ENCODE results near the gene CORO2B.

The CORO2B gene

DNA sequence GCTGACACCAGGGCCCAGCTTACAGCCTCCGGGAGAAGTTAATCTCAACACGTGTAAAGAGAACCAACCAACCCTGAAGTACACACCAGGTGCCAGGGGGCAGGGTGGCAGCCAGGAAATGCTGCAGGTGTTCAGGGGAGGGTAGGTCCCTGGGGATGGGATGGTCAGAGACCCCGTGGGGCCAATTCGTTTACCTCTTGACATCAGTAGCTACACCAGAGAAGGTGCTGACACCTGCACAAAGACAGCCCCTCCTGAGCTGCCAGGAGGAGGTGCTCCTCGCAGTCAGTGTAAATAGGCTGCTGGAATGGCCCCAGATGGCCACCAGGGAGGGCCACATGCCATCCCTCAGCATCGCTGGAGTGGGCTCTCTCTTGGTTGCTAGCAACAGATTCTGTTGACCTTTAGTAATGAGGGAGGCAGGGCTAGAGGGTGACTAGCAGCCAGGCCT lies 52.8 kb downstream of the CORO2B start:
- in situ Hi-C loops (cut with MboI; ENCODE audit: low sequenced_read_pairs): no loop called here
- H3K9me3 ChIP-seq: no peaks in the 10 kb centered on the region
- no peaks in the 10 kb centered on the region for H3K36me3 ChIP-seq (replicated peaks)
- peaks cover 2% of the 10 kb centered on the region for H3K27me3 ChIP-seq (ENCODE audit: low read depth)
- DNase-seq (ENCODE audit: low spot score in 2 of 2): no peak
- no peak overlapping the region for H3K4me3 ChIP-seq
- H3K4me1 ChIP-seq: no peaks in the 10 kb centered on the region

DNA sequence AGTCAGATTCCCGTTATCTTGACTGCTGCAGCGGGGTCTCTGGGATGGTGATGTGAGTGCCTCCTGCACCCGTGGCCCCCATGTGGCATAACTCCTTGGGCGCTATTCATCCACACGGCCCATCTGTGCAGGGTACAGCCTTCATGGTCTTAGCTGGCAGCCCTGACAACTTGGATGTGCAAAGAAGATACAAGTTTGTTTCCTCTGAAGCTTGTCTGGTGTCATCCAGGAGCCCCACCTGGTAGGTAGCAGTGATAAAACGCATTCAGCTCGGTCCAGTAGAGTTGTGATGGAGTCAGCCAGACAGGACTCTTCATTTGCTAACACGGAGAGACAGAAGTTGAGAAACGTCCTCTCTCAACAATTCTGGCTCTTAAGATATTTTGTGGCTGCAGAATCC lies 53.3 kb downstream of the CORO2B start:
- Histone ChIP-seq H3K9me3 (no peaks in the 10 kb centered on the region), H3K4me3 (no peak overlapping the region), H3K27me3 (ENCODE audit: low read depth) (no peaks in the 10 kb centered on the region; the same call in 1 of the 2 replicates), H3K36me3 (replicated peaks) (no peaks in the 10 kb centered on the region), H3K4me1 (no peaks in the 10 kb centered on the region)
- no peak for DNase-seq (ENCODE audit: low spot score in 2 of 2)
- in situ Hi-C loops (cut with MboI; ENCODE audit: low sequenced_read_pairs): no loop called here

DNA sequence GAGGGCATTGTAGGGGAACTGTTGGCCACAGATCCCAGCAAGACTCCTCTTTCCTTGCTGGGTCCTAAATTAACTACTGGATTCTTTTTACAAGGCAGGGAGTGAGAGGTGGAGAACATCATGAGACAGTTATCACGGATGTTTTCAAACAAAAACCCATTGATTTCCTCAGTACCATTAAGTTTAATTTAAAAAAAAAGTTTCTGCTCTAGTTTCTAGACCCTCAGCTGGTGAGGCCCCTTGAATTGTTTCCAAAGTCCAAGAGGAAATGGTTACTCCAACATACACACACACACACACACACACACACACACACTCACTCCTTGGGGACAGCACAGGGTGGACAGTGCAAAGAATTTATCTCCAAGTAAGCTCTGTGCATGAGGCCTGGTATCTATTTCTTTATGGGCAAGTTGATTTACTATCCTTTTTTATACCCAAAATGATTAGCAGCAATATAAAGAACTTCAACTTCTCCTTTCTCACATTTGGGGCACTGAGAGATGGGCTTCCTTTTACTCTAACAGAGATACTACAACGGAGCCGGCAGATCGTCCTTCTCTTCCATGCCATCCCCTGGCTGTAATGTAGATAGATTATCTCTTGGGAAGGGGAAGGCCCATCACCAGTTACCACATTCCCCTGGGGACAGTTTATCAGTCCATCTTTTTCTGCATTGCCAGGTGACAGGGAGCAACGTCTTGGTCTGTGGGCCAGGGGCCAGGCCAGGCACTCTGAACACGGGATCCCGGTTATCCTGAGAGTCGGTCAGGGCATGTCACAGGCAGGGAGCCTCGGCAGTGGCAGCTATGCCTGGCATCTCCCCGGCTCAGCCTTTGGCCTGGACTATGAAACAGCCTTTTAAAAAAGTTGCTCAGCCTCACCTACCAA lies 54.7 kb downstream of the CORO2B start:
- no peaks in the 10 kb centered on the region; the same call in 1 of the 2 replicates for H3K27me3 ChIP-seq (ENCODE audit: low read depth)
- H3K4me1 ChIP-seq: no peaks in the 10 kb centered on the region
- no peak for DNase-seq (ENCODE audit: low spot score in 2 of 2)
- H3K36me3 ChIP-seq (replicated peaks): no peaks in the 10 kb centered on the region
- H3K4me3 ChIP-seq: no peak overlapping the region
- H3K9me3 ChIP-seq: no peaks in the 10 kb centered on the region
- in situ Hi-C loops (cut with MboI; ENCODE audit: low sequenced_read_pairs): no loop called here

DNA sequence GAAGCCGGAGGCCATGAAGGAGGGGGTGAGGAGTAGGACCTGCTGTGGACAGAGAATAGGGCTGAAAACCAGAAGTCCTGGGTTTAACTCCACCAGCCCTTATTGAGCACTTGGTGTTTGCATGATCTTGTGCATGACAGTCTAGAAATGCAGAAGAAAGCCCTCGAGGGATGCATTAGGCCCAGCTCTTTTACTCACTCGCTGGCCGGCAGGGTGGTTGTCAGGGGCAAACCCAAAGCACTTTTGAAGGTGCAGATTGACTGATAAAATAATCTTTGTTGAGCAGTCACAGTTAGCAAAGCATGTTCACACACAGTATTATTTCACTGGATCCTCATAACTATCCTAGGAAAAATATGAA lies 55.3 kb downstream of the CORO2B start:
- Histone ChIP-seq H3K4me1 (no peaks in the 10 kb centered on the region), H3K27me3 (ENCODE audit: low read depth) (no peaks in the 10 kb centered on the region; the same call in 1 of the 2 replicates), H3K9me3 (no peaks in the 10 kb centered on the region), H3K4me3 (no peak overlapping the region), H3K36me3 (replicated peaks) (no peaks in the 10 kb centered on the region)
- no peak for DNase-seq (ENCODE audit: low spot score in 2 of 2)
- in situ Hi-C loops (cut with MboI; ENCODE audit: low sequenced_read_pairs): no loop called here

DNA sequence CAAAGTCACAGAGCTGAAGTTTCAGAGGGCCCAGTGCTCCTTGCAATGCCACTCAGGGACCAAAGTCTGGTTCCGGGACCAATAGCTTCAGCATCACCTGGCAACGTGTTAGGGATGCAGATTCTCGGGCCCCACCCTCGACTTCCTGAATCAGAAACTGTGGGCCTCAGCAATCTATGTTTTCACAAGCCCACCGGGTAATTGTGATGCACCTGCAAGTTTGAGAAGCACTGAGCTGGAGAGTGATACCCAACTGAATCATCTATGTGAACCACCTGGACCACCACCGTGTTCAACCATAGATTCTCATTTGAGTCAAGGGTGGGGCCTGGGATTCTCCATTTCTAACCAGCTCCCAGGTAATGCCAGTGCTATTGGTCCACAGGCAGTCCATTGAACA lies 55.7 kb downstream of the CORO2B start:
- Histone ChIP-seq H3K36me3 (replicated peaks) (no peaks in the 10 kb centered on the region), H3K27me3 (ENCODE audit: low read depth) (no peaks in the 10 kb centered on the region; the same call in 1 of the 2 replicates), H3K4me1 (no peaks in the 10 kb centered on the region), H3K9me3 (no peaks in the 10 kb centered on the region), H3K4me3 (no peak overlapping the region)
- no peak for DNase-seq (ENCODE audit: low spot score in 2 of 2)
- in situ Hi-C loops (cut with MboI; ENCODE audit: low sequenced_read_pairs): no loop called here

DNA sequence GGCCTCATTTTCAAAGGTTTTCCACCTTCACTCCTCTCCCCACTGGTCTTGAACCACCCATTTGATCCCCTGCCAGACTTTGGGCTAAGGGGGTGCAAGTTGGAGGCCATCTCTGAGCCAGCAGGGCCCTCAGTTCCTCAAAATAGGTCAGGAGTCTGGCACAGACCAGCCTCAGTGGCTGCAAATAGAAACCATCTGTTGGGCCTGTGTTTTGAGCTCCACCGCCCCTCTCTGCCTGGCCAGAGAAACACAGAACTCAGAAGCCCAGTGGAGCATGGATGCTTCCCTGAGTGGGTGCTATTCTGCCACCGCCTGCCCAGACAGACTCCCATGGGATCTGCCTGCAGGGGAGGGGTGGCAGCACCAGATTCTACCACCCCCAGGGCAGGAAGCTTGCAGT lies 56.3 kb downstream of the CORO2B start:
- Histone ChIP-seq H3K27me3 (ENCODE audit: low read depth) (no peaks in the 10 kb centered on the region), H3K4me3 (no peak overlapping the region), H3K9me3 (no peaks in the 10 kb centered on the region), H3K4me1 (no peaks in the 10 kb centered on the region), H3K36me3 (replicated peaks) (no peaks in the 10 kb centered on the region)
- in situ Hi-C loops (cut with MboI; ENCODE audit: low sequenced_read_pairs): no loop called here
- DNase-seq (ENCODE audit: low spot score in 2 of 2): no peak

DNA sequence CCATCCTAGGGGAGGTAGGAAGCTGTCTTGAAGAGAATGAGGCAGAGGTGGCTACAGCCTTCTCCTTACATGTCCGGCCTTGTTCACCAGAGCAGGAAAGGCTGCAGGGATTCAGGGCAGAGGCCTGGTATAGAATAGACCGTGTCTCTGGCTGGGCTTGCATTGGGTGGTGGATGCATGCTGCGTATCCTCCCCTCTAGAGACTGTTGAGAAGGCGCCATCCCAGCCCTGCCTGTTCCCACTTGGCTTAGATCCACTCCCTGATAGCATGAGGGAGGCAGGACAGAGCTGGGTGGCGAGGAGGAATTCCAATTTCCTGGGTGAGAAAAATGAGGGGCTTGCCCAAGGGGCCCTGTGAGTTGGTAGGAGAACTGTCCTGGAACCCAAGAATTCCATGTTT lies 57.5 kb downstream of the CORO2B start:
- no peak for DNase-seq (ENCODE audit: low spot score in 2 of 2)
- H3K27me3 ChIP-seq (ENCODE audit: low read depth): no peaks in the 10 kb centered on the region
- H3K36me3 ChIP-seq (replicated peaks): no peaks in the 10 kb centered on the region
- in situ Hi-C loops (cut with MboI; ENCODE audit: low sequenced_read_pairs): no loop called here
- no peaks in the 10 kb centered on the region for H3K9me3 ChIP-seq
- H3K4me1 ChIP-seq: no peaks in the 10 kb centered on the region
- H3K4me3 ChIP-seq: no peak overlapping the region

DNA sequence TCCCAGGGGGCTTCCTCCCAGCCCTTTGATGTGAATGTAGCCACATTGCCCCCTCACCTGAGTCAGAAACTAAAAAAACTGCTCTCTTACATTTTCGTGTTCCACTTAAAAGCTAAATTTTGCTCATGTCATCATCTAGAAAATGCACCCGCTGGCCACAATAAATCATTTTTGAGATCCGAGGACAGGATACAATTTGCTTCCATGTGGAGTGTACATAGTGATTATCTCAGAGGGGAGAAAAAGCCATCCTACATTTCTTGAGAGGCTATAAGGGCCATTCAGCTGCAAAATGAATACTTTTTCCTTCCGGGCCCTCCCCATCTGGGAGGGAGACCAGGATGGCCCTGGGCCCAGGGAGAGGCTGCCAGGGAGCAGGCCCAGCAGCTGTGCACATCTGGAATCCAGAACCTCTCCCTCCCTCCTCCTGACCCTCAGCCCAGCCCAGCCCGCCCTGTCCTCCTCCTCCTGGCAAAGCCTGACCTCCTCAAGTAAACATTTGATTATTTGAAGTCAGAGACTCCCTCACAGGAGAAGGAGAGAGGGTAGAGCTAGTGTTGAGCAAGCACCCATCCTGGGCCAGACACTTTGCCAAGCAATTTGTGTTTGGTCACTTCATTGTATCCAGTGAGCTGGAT lies 59.1 kb downstream of the CORO2B start:
- in situ Hi-C loops (cut with MboI; ENCODE audit: low sequenced_read_pairs): no loop called here
- no peaks in the 10 kb centered on the region for H3K27me3 ChIP-seq (ENCODE audit: low read depth)
- H3K9me3 ChIP-seq: no peaks in the 10 kb centered on the region
- no peak for DNase-seq (ENCODE audit: low spot score in 2 of 2)
- no peaks in the 10 kb centered on the region for H3K36me3 ChIP-seq (replicated peaks)
- H3K4me3 ChIP-seq: no peak overlapping the region
- H3K4me1 ChIP-seq: no peaks in the 10 kb centered on the region

DNA sequence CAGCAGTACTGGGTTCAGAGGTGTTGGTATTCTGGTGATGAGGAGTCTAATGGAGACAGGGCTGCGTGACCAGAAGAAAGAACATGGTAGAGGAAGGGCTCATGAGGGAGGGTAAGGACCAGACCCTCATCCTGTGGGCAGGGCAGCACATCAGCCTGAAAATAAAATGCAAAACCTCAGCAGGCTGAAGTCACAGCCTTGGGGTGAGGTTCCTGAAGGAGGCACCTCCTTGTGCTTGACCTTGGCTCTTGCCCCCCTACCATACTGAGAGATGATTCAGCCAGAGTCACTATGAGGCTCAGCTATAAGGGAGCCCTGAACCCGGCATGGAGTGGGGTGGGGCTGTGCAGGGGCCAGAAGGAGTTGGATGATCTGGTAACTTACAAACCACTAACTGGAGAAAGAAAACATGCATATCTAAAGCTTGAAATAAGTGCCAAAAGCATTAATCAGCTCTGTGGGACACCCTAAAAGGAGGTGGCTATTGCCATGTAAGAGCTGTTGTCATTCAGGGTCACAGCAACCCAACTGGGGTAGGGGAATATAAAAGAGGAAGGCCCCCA lies 60.2 kb downstream of the CORO2B start:
- H3K36me3 ChIP-seq (replicated peaks): no peaks in the 10 kb centered on the region
- H3K9me3 ChIP-seq: no peaks in the 10 kb centered on the region
- no peak for DNase-seq (ENCODE audit: low spot score in 2 of 2)
- no peak overlapping the region for H3K4me3 ChIP-seq
- no peaks in the 10 kb centered on the region for H3K4me1 ChIP-seq
- H3K27me3 ChIP-seq (ENCODE audit: low read depth): no peaks in the 10 kb centered on the region
- in situ Hi-C loops (cut with MboI; ENCODE audit: low sequenced_read_pairs): no loop called here

DNA sequence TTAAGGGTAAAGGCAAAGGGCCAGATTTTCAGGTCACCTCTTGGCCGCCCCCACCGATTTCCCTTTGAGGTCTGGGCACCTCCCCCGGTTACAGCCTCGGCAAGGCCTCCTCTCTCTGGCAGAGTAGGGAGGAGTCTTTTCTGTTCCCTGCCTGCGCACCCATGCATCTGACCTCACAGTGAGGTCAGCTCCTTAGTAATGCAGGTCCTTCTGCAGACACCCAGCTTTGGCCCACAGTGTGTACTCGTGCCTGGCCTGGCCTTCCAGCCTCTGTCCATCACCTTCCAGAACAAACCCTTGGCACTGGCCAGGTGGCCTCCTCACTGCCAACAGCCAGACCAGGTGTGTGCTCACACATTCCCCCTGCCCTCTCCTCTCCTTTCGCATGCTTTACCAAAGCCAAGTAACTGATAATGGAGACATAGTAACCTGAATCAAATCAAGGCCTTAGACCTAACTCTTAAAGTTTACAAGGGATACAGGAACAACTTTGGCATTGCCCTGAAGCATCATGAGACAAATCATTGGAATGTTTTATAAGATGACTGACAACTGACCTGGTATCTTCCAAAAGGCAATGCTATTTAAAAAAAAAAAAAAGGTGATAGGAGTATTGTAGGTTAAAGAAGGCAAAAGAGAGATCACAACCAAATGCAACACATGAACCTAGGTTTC lies 61.3 kb downstream of the CORO2B start:
- no peak for DNase-seq (ENCODE audit: low spot score in 2 of 2)
- H3K36me3 ChIP-seq (replicated peaks): no peaks in the 10 kb centered on the region
- no peaks in the 10 kb centered on the region for H3K27me3 ChIP-seq (ENCODE audit: low read depth)
- no peaks in the 10 kb centered on the region for H3K4me1 ChIP-seq
- in situ Hi-C loops (cut with MboI; ENCODE audit: low sequenced_read_pairs): no loop called here
- H3K9me3 ChIP-seq: no peaks in the 10 kb centered on the region
- H3K4me3 ChIP-seq: no peak overlapping the region

DNA sequence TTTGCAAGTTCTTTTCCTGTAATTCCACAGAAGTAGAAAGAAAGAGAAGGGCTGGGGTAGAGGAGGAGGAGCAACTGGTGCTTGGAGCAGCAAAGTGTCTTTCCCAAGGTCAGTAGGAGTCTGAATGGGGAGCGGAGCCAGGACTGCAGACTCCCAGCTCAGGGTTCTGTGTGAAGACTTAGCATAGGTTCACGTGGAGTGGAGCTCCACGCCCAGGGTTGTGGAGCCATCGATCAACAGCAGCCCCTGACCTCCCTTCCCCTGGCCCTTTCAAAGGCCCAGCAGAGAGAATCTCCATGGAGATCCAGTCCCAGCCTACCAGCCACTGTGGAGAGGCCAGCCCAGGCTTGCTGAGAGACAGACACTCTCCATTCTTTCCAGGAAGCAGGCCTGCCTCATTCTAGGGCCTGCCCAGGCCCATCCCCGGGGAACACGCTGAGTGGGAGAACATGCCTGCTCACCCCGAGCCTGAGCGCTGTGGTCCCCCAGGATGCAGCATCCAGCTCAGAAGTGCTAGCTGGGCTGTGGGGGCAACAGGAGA lies 62.1 kb downstream of the CORO2B start:
- Histone ChIP-seq H3K4me3 (no peak overlapping the region), H3K4me1 (no peaks in the 10 kb centered on the region), H3K27me3 (ENCODE audit: low read depth) (no peaks in the 10 kb centered on the region), H3K9me3 (no peaks in the 10 kb centered on the region), H3K36me3 (replicated peaks) (no peaks in the 10 kb centered on the region)
- in situ Hi-C loops (cut with MboI; ENCODE audit: low sequenced_read_pairs): no loop called here
- DNase-seq (ENCODE audit: low spot score in 2 of 2): no peak

DNA sequence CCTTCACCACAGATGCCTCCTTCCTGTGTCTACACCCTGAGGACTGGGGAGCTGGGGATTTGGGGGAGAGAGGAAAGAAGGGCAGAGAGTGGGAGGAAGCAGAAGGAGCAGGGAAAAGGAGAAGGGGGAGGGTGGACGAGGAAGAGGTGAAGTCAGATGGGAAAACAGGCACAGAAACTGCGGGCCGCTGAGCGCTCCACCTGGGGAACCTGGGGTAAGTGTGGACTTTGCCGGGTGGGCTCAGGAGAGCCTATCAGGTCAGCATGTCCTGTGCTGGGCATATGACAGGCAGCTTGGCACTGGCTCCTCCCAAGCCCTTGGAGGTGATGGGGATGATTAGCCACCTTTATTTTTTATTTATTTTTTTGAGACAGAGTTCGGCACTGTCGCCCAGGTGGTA lies 62.6 kb downstream of the CORO2B start:
- Histone ChIP-seq H3K9me3 (no peaks in the 10 kb centered on the region), H3K36me3 (replicated peaks) (no peaks in the 10 kb centered on the region), H3K27me3 (ENCODE audit: low read depth) (no peaks in the 10 kb centered on the region), H3K4me1 (no peaks in the 10 kb centered on the region), H3K4me3 (no peak overlapping the region)
- in situ Hi-C loops (cut with MboI; ENCODE audit: low sequenced_read_pairs): no loop called here
- DNase-seq (ENCODE audit: low spot score in 2 of 2): no peak

DNA sequence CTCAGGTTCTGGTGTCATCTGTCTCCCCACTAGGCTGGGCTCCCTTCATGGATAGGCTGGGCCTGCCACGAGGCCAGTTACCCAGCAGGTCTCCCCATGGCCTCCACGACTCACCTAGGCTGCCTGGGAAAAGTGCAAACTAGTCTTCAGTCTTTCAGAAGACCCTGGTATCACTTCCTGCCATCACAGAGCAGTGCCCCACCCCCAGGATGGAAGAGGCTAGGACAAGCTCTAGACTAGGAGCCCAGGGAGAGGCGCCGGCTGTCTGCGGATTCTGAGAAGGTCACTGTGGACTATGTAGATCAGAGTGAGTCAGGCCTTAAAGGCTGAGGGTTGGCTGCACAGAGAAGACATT lies 63.7 kb downstream of the CORO2B start:
- H3K4me3 ChIP-seq: no peak overlapping the region
- no peaks in the 10 kb centered on the region for H3K9me3 ChIP-seq
- H3K36me3 ChIP-seq (replicated peaks): no peaks in the 10 kb centered on the region
- DNase-seq (ENCODE audit: low spot score in 2 of 2): no peak
- no peaks in the 10 kb centered on the region for H3K4me1 ChIP-seq
- H3K27me3 ChIP-seq (ENCODE audit: low read depth): no peaks in the 10 kb centered on the region
- in situ Hi-C loops (cut with MboI; ENCODE audit: low sequenced_read_pairs): no loop called here

Data from HAP-1 (cell line).